MCF 10A (cell line): ENCODE results near the gene ATG2A. TPM values are rescaled to one million over a fixed set of nuclear protein-coding genes. Genes with fewer than 3 reads are reported as not detected.

Experiments used
- BruUV-seq: library from RNA; stranded (reverse); fragments of 400-500 nt; replicated peaks from 2 replicates; lab custom pipeline; 2021; lab: Mats Ljungman, UMichigan
- CTCF ChIA-PET: fragments of 300-600 bp; sonication (Branson Sonifier 250); formaldehyde crosslinking; extraction: SDS; loops from one replicate; lab custom pipeline; 2021; ENCODE audit warnings: antibody characterized with exemption, inconsistent platforms; lab: Yijun Ruan, JAX
- POLR2A ChIA-PET: fragments of 300-600, 350-650 bp; sonication (Branson Sonifier 250); formaldehyde crosslinking; extraction: SDS; loops from one replicate; lab custom pipeline; 2020; ENCODE audit warnings: antibody characterized with exemption, inconsistent platforms; lab: Yijun Ruan, JAX
- DNase-seq: peaks from one replicate; pipeline ENCODE4 v3.0.0-alpha.2; 2018; ENCODE audit not compliant: unreplicated experiment
- H3K27ac Mint-ChIP-seq: one replicate; pipeline ENCODE4 v1.8.0; 2022; ENCODE audit warnings: mild to moderate bottlenecking, low read depth, mixed read lengths; ENCODE audit not compliant: unreplicated experiment
- H3K27me3 Mint-ChIP-seq: one replicate; pipeline ENCODE4 v1.8.0; 2022; ENCODE audit warnings: mixed read lengths; ENCODE audit not compliant: insufficient read depth, unreplicated experiment
- H3K36me3 Mint-ChIP-seq: one replicate; pipeline ENCODE4 v1.8.0; 2022; ENCODE audit warnings: mild to moderate bottlenecking, moderate library complexity, mixed read lengths; ENCODE audit not compliant: insufficient read depth, unreplicated experiment
- H3K4me1 Mint-ChIP-seq: one replicate; pipeline ENCODE4 v1.8.0; 2022; ENCODE audit warnings: mixed read lengths; ENCODE audit not compliant: insufficient read depth, unreplicated experiment
- H3K4me3 Mint-ChIP-seq: one replicate; pipeline ENCODE4 v1.8.0; 2022; ENCODE audit warnings: mild to moderate bottlenecking, moderate library complexity, mixed read lengths; ENCODE audit not compliant: unreplicated experiment
- H3K9me3 Mint-ChIP-seq: one replicate; pipeline ENCODE4 v1.8.0; 2022; ENCODE audit warnings: mixed read lengths; ENCODE audit not compliant: unreplicated experiment
- CTCF ChIP-seq: fragments of 200-600 bp; IDR thresholded peaks from one replicate; pipeline ENCODE4 v1.8.0; 2022; ENCODE audit warnings: antibody characterized with exemption, mild to moderate bottlenecking; ENCODE audit not compliant: unreplicated experiment
- intact Hi-C: fragments of 100-400 bp; cut with micrococcal nuclease; formaldehyde crosslinking; loops from 2 replicates; pipeline ENCODE4 v1.14.1; 2022
- total RNA-seq: library from RNA; stranded (reverse); gene quantifications from 2 replicates; pipeline ENCODE4 v1.2.3, GENCODE V29; 2022

Gene ATG2A
- total RNA-seq, 1 experiment from 2014 or later = 28.7 TPM

- Mint-ChIP-seq H3K4me3 (no peak overlapping the region), H3K9me3 (no peaks in the 10 kb centered on the region), H3K4me1 (no peaks in the 10 kb centered on the region), H3K27ac (no peak overlapping the region), H3K27me3 (no peaks in the 10 kb centered on the region), H3K36me3 (peaks cover 9% of the 10 kb centered on the region)
- CTCF ChIA-PET = interaction anchor here (0.6 to 7.1 kb wide), 27 partner anchors 8 to 1707 kb away, joined by 3 to 93 read pairs (median 4); partner anchors contain the start of genes ATG2A and CDC42BPG
- intact Hi-C loops = loop anchor here (1.0 to 2.0 kb wide), 2 partner anchors 47 to 107 kb away; no protein-coding TSS in a partner anchor
- no TSS peak for BruUV-seq
- peak; percentile 91 for TF ChIP-seq CTCF
- POLR2A ChIA-PET = interaction anchor here (0.7 to 1.1 kb wide), 3 partner anchors 17 to 593 kb away, joined by 3 read pairs; no protein-coding TSS in a partner anchor
- DNase-seq = peak; percentile 79
Measured at GRCh38 chr11:64894070-64894811, 22.8 kb downstream of the ATG2A start.

- no TSS peak for BruUV-seq
- no peak for DNase-seq
- intact Hi-C loops = loop anchor here (1.0 to 2.0 kb wide), 2 partner anchors 46 to 107 kb away; no protein-coding TSS in a partner anchor
- H3K36me3 Mint-ChIP-seq = peaks cover 5% of the 10 kb centered on the region
- no peak for TF ChIP-seq CTCF
- no peak overlapping the region for H3K4me3 Mint-ChIP-seq
- H3K27me3 Mint-ChIP-seq = no peaks in the 10 kb centered on the region
- ChIA-PET POLR2A (interaction anchor here (0.7 to 1.0 kb wide), 3 partner anchors 16 to 594 kb away, joined by 3 read pairs; no protein-coding TSS in a partner anchor), CTCF (interaction anchor here (0.6 to 7.1 kb wide), 23 partner anchors 8 to 1153 kb away, joined by 3 to 93 read pairs (median 5); partner anchors contain the start of genes ATG2A and CDC42BPG)
- no peaks in the 10 kb centered on the region for H3K9me3 Mint-ChIP-seq
- no peak overlapping the region for H3K27ac Mint-ChIP-seq
- H3K4me1 Mint-ChIP-seq = no peaks in the 10 kb centered on the region
Measured at GRCh38 chr11:64893194-64894069, 23.6 kb downstream of the ATG2A start.

- Mint-ChIP-seq H3K27me3 (no peaks in the 10 kb centered on the region), H3K4me3 (no peak overlapping the region), H3K36me3 (no peaks in the 10 kb centered on the region), H3K9me3 (no peaks in the 10 kb centered on the region), H3K27ac (no peak overlapping the region), H3K4me1 (no peaks in the 10 kb centered on the region)
- ChIA-PET POLR2A (no interaction called here), CTCF (interaction anchor here (0.6 to 7.1 kb wide), 5 partner anchors 14 to 116 kb away, joined by 4 to 93 read pairs (median 6); partner anchors contain the start of gene ATG2A)
- BruUV-seq = no TSS peak
- no peak for TF ChIP-seq CTCF
- no peak for DNase-seq
- intact Hi-C loops = no loop called here
Measured at GRCh38 chr11:64892838-64893193, 24.2 kb downstream of the ATG2A start.
